Inferior parietal cortex (tissue), 1 donor: ENCODE measurements around the gene DUOX1.

Source experiments
- DNase-seq: peaks from one replicate; pipeline ENCODE4 v3.0.0-alpha.2; 2016; ENCODE audit errors: extremely low spot score

DUOX1 gene

DNA sequence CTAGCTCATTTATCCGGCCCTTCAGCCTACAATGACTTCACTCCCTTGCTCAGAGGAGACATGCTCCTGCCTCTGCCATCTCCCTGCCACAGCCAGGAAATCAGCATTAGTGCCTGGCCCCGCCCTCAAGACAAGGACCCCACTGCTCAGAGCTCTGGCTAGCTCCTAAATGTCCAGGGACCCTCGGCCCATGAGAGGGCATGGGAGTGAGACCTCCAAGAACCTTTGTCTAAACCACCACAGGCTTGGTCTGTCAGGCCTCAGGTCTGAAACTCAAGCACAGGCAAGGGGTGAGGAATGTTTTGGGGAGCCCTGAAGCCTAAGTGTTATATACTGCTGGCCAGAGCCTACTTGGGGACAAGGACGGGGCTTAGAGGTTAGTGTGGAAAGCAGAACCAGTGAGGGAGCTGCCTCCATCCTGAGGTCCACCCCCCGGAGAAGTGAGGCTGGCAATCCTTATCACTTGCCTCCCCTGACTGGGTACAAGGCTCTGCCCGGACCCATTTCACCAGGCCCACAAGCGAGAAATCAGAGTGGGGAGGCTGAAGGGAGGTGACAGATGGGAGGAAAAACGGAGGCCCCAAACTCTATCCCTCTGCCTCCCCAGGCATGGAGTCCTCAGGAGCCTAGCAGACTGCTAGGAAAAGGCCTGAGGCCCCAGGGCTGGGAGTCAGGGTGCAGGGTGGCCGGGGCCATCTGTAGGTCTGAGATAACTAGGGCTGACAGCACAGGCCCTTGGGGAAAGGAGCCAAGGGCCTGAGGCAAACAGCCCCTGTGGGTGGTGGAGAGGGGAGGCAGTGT lies 39.2 kb downstream of the DUOX1 start:
- no peak for DNase-seq

DNA sequence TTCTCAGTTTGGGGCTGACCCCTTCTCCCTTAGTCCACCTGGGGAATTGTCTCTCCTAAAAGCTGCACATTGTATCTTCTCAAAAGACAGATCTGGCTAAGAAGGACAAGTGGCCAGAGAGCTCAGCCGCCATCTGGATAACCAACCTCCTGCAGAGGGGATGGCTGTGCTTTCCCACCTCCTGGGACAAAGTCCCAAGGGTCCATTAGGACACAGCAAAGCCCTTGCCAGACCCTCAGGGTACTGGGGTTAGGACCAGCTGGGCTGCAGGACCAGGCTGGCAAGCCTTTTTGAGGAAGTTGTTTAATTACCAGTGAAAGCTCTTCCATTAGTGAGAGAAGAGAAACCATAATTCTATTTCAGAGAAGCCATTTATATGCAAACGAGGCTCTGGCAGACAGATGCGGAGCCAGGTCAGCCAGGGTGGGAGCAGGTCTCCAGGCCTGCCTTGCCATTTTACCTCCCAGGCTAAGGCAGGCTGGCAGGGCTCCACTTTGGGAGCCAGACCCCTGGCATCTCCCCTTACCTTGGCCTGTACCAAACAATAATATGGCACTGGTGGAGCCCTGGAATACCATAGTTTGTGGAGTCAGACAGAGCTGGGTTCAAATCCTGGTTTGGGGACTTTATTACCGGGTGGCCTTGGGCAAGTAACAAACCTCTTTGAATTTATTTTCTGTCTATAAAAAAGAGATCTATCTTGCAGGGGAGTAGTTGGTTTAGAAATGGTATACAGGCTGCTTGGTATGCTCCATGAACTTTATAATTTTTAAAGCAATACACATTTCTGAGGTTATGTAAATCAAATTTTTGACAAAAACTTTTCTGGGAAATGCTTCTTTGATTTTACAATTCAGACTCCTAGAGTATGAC lies 40.0 kb downstream of the DUOX1 start:
- no peak for DNase-seq

DNA sequence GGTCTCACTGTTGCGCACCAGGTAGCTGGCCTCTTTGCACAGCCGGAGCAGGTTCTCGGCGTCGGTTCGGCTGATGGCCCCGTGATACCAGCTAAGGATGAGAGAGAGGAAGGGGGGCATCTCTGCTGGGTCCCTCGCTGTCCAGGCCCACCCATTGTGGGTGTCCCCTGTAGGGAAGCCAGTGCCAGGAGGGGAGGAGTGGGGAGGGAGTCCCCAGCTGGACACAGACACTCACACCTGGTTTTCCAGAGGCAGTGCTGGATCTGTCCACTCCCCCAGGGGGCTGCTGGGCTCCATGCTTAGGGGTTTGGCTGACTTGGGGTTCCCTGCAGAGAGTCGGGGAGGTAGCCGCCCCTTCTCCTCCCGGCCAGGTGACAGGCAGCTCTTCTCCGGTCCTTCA lies 42.1 kb downstream of the DUOX1 start:
- DNase-seq, result no peak

DNA sequence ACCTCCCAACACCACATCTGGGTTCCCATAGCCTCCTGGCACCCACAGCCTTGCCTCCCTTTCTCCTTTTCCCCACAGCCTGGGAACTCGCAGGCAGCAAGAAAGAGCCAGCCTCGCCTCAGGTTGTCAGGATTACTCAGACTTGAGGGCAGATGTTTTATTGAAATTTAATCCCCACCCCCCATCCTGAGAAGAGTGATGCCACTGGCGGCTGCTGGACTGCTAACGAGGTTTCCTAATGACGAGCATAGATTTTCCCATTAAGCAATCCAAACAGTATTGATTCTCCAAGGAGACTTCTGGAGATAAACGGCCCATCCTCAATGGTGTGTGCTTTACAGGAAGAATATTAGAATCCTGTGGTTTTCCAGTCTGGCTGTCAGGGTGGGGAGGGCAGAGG lies 44.3 kb downstream of the DUOX1 start:
- DNase-seq, result no peak

DNA sequence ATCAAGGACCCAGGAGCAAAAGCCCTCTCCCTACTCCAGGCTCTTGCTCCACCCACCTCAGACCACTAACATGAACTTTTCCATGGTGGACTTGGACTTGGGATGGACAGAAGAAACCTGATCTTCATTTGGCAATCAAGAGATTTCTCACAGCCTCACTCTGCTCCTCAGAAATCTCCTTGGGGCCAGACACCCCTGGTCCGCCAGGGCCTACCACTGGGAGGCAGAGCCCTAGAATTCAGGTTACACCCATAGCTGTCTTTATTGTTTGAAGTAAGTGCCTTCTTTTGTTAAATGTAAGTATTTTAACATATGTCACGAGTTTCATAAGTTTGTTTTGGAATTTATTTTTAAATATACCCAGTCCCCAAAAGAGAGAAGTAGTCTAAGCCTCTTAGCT lies 44.8 kb downstream of the DUOX1 start:
- no peak for DNase-seq

DNA sequence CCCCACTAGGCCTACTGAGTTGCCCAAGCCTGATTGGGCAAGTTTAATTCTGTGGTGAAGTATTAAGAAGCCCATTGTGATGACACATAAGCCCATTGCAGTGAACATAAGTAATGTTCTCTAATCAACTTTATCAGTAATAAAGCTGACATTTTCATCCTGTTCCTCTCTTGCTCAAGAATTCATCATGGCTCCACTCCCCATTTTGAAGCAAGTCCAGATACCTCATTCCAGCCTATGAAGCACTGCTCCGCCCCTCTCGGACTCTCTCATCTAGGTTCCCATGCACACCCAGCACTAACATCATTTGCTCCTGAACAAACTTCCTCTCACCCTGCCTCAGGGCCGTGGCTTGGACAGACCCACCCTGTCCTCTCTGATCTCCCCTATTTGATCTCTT lies 47.5 kb downstream of the DUOX1 start:
- DNase-seq, result no peak

DNA sequence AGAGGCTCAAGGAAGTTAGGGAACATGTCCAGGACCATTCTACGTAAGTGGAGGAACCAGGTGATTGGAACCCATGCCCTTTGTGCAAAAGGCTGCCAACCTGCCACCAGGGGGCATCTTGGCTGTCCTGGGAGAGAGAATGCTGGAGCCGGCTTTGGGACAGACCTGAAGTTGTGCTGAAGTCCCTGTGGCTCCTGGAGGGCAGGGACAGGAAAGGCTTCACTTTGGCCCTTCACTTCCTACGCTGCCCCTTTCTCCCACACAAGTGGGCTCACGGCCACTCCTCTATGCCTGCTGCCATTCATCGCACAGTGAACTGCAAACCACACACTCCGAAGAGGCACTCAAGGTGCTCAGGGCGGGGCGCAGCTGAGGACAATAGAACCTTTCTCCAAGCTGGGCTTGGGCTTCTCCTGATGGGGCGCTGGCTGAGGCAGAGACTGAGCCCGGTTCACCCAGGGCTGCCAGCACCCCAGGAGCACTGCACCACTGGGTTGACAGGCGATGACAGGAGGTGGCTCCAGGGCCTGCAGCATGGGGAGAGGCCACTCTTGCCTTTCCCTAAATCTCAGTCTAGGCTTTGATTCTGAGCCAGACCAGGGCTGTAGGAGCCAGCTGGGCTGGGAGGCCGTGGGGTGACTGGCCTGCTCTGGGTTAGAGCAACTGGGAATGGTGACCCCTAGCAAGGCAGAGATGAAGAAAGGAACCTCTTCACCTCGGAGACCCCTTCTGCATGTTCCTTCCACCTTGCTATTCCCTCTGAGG lies 49.6 kb downstream of the DUOX1 start:
- DNase-seq, result no peak

DNA sequence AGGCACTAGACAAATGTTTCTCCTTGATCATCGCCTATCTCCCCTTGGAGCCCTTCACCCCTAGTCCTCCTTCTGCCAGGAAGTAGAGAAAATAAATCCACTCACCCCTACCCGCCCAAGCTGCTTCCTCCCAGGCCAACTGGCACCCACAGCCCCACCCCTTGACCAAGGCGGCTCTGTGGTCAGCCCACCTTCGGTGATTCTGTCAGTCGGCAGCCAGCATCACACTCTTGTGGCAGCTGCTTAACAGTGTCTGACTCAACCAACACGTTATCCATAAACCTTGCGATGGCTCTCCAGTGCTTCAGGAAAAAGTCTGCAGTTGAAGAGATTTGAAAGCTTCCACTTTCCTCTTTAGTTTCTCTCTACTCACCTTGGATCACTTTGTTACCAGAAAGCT lies 50.4 kb downstream of the DUOX1 start:
- no peak for DNase-seq

DNA sequence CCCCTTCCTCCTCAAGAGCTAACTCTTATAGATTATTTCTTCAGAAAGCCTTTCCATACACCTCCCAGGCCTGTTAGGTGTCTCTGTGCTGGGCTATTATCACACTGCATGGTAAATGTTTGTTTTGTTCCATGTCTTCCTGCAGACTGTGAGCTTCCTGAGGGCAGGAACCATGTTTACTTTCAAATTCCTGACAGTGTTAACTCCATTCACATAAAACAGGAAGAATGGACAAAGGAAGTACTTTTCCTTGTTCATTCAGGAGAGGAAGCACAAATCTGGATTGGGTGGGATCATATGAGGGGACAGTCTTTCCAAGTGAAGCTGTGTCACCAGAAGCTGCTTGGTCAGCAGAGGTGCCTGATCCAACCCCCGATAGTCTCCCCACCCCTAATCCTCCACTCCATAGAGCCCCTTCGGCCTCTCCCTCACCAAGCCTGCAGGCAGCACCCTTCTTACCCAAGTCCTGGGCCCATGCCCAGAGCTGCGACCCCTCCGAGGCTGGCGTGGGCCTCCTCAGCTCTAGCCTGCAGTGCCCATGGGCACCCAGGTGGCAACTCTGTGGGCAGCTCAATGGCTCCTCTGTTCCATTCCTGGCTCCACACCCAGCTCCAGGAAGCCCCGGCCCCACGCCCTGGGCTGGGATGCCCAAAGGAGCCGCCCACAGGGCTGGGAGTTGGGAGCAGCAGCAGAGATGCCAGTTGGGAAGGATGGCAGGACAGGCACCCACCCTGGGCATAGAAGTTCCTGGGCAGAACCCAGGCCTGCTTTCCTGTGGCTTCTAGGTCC lies 51.0 kb downstream of the DUOX1 start:
- DNase-seq, result no peak

DNA sequence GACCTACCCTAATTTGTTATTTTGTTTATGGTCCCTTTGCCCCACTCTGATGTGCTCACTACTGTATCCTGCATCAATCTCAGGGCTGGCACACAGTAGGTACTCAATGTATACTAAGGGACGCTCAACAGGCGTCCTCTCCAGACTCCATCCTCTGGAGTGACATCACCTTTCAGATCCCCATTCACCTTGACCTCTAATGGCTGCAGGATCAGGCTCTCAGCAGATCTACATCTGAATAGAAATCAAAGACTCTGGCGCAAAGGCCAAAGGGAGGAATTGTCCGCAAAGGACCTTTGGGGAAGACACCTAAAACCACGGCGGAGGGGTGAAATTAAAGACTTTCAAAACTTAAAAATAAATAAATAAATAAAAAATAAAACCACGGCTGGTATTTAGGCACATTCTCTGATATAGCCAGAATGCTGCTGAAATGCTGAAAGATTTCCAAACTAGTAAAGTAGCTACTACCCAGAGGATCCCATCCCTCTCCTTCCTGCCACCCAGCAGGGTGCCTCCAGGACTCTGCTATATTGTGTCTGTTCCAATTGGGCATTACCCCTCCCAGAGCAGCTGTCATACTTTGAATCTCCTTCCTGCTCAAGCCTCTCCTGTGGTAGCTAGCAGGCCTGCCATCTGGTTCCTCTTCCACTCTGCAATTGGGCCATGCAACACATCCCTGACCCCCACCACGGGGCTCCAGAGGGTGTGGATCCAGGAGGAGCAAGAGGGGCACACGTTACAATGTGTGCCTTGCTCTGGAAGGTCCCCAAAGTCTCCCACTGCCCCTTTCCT lies 51.9 kb downstream of the DUOX1 start:
- DNase-seq, result no peak

DNA sequence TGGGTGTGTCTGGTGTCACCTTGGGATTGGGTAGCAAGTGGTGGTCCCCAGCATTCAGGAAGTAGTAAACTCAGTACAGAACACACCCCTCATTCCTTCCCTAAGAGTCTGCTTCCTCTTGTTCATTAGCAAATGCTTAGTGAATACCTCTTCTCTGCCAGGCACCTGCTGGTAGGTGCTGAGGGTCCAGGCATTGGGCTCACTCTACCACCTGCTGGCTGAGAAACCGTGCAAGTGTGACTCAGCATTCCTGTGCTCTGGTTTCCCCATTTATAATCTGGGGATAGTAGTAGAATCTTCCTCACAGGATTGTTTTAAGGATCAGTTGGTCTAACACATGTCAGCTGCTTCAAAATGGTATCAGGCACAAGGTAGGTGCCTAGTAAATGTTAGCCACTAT lies 53.2 kb downstream of the DUOX1 start:
- DNase-seq, result no peak

DNA sequence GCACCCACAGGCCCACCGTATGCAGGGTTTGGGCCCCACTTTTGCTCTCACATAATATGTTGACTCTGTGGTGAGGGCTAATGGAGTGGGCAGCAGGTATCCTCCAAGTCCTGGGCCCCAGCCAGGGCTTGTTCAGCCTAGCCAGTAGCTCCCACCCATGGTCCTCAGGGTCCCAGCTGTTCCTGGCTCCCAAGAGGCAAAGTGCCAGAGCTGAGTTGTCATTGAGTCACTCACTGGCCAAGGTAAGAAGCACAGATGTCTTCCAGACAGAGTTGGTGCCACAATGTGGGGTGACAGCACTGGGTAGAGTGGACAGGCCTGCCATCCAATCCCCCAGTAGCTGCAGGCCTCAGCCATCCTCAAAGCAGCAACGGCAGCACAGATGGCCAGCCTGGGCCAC lies 53.7 kb downstream of the DUOX1 start:
- DNase-seq, result no peak

DNA sequence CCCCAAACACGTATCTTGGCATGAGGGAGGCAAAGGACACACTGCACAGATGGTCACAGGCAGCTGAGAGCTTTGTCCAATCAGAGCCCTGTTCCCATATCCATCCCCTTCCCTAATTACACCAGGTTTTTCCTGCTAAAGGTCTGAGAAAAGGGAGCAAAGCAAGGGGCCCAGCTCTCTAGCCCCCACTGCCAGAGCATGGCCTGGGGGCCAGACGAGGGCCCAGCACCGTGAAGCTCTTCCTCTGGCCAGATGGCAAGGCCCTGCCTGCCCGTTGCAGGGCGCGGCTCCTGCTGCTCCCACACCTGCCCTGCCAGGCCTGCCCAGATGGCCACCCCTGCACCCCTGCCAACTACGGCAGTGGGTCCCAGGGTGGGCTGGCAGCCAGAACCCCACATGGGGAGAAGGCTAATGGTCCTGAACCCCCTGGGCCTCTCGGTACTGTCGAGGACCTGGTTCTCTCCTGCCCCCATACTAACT lies 54.8 kb downstream of the DUOX1 start:
- DNase-seq, result no peak

DNA sequence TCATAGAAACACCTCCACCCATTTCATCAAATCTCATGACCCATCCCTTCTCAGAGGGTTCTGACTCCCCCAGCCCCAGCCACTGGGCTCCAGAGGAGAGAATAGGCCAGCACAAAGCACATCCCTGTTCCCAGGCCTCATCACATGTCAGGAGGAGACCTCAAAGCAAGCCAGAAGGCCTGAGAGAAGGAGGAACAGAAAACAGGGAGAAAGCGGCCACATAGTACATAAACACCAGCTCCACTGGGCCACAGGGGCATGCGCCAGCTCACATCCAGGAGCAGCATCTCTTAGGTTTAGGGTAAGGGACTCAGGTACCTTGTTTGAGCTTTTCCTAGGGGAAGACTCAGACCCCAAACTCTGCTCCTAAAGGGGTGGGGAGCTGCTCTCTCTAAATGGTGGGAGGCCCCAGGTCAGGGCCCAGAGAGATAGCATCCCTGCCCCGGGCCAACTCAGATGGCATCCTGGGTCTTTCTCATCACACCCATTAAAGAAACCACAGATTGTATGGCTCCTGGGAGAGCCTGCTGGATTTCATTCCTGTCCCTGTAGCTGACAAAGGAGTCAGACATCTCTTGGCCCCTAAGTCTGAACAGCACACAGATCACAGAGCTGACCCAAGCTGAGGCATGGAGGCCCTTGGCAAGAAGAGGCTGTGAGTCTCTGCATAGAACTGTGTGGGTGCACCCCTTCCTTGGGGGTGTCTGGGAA lies 55.4 kb downstream of the DUOX1 start:
- DNase-seq, result no peak

DNA sequence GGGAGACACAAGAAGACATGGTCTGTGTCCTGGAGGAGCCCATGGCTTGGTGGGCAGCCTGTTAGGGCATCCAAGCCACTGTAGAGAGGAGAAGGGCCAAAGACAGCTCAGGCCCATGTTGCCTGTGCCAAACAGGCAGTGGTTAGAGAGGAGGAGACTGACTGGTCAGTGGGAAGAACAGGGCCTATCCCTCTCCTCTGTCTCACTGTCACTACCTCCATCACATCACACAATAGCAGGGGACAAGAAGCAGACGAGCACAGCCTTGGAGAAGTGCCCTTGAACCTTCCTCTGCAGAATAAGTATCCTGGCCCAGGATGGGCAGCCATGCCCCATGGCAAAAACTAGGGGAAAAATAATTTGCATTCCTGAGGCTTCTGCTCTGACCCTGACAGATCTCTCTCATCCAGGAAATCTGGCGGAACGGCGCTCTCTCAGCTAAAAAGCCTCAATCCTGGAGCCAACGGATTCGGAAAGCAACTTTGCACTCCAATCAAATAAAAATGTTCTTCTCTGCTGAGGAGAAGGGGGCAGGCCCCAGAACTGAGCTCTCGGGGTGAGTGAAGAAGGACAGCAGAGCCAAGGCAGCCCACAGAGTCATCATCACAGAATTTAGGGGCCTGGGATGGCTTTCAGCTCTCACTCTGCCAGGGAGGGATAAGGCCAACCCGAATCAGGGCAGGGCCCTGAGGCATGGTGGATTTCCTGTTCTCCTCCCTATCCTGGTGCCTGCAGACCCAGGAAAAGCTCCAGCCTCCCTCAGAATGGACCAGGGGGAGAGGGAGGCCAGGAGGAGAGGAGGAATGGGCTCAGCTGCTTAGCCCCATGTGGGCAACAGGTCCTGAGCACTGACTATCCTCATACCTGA lies 56.3 kb downstream of the DUOX1 start:
- DNase-seq, result no peak

DNA sequence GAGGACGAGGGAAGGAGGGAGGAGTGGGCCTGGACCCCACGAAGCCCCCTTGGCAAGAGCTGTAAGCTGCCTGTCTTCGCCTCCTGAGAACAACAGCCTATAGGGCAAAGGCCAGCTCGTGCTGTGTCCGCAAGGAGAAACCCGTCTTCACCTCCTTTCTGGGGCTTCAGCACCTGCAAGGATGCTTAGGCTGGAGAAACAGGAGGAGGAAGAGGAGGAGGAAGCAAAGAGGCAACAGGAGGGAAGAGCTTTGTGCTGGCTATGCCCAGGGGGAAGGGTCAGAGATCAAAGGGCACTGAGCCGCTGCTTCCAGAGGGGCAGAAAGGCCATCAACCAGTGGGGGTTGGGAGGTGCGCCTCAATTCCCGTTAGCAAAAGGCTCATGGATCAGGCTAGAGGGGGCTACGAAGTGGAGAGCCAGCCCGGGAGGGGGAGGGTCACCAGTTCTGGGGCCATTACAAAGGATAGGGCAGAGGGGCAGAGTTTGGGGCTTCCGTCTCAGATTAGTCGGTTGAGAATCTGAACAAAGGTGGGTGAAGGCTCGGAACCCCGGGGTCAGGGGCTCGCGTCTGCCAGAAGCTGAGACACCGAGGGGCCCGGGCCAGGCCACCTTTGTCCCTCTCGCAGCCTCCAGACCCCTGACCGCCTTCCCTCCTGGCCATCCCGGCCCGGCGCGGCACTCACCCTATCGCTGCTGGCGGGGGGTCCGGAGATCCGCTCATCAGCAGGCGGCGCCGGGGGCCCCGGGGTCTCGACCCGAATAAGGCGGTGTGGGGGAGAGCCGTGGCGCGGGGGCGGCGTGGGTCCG lies 57.2 kb downstream of the DUOX1 start:
- no peak for DNase-seq

DNA sequence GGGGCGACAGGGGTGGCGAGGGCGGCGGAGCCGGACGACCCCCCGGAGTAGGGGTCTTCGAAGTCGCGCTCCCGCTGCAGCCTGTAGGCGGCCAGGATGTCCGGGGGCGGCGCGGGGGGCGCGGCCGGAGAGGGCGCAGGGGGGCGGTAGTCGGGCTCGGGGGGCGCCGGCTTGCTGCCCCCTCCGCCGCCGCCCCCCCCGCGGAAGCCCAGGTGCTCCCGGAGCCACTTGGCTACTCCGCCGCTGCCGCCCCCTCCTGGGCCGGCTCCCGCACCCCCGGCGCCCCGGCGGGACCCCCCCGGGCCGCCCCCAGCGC lies 57.7 kb downstream of the DUOX1 start:
- DNase-seq, result no peak
